Endothelial cell (in vitro differentiated cells): ENCODE measurements around the gene RPRD1B. TPM values are rescaled to one million over a fixed set of nuclear protein-coding genes. Genes with fewer than 3 reads are reported as not detected.
"Not testable (repeated sequence)": the region's sequence is repeated elsewhere in the genome, so short reads cannot be mapped to it uniquely, and the experiment has no call there.

Experiments used
- DNase-seq: peaks from one replicate; pipeline ENCODE4 v3.0.0; 2021; ENCODE audit warnings: low spot score
- H3K27ac Mint-ChIP-seq: one replicate; pipeline ENCODE4 v1.8.0; 2021; ENCODE audit warnings: mixed read lengths, inconsistent platforms; ENCODE audit not compliant: unreplicated experiment
- H3K27me3 Mint-ChIP-seq: one replicate; pipeline ENCODE4 v1.8.0; 2021; ENCODE audit warnings: mild to moderate bottlenecking, moderate library complexity, mixed read lengths, inconsistent platforms; ENCODE audit not compliant: unreplicated experiment
- H3K36me3 Mint-ChIP-seq: one replicate; pipeline ENCODE4 v1.8.0; 2021; ENCODE audit warnings: mild to moderate bottlenecking, low read depth, mixed read lengths, inconsistent platforms; ENCODE audit not compliant: unreplicated experiment
- H3K4me1 Mint-ChIP-seq: one replicate; pipeline ENCODE4 v1.8.0; 2021; ENCODE audit warnings: mild to moderate bottlenecking, mixed read lengths, inconsistent platforms; ENCODE audit not compliant: unreplicated experiment
- H3K4me3 Mint-ChIP-seq: one replicate; pipeline ENCODE4 v1.8.0; 2021; ENCODE audit warnings: mild to moderate bottlenecking, mixed read lengths, inconsistent platforms; ENCODE audit not compliant: unreplicated experiment
- H3K9me3 Mint-ChIP-seq: one replicate; pipeline ENCODE4 v1.8.0; 2021; ENCODE audit warnings: mixed read lengths, inconsistent platforms; ENCODE audit not compliant: unreplicated experiment
- total RNA-seq: library from RNA; stranded (reverse); fragmentation: NEBNext Ultra II Directional; extraction: Animal tissue kit (Norgen Biotek cat#: 25700); gene quantifications from one replicate; pipeline ENCODE4 v1.2.1, GENCODE V29; 2021; ENCODE audit not compliant: unreplicated experiment
- TF ChIP-seq, protein P1 (sequence below): fragments of 200-600 bp; sonication (generic); IDR thresholded peaks from one replicate; pipeline ENCODE4 v1.5.0; 2021; ENCODE audit warnings: antibody characterized with exemption; ENCODE audit not compliant: unreplicated experiment

RPRD1B gene
- total RNA-seq, 1 donor from 2014 or later = 24.1 TPM

DNA sequence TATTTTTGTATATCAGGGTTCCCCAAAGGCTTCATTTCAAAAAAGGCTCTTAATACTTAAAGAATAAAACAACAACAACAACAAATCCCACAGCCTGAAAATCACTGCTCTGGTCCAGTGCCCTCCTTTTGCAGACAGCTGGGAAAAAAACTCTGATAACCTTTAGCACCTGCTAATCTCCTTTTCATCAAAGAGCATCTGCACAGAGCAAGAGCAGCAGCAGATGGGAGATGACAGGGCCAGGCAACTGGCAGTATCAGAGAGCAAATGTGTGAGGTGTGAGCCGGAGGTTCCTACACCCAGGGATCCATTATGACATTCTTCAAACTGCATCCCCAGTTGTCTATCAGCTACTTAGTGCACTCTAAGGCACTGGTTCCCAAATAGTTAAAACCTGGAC, 26.0 kb upstream of the RPRD1B start:
- Mint-ChIP-seq H3K27me3 (no peaks in the 10 kb centered on the region), H3K36me3 (peaks cover 12% of the 10 kb centered on the region), H3K4me1 (peaks cover 9% of the 10 kb centered on the region), H3K4me3 (no peak overlapping the region), H3K27ac (no peak overlapping the region), H3K9me3 (no peaks in the 10 kb centered on the region)
- no peak for DNase-seq
- TF ChIP-seq, protein P1, sequence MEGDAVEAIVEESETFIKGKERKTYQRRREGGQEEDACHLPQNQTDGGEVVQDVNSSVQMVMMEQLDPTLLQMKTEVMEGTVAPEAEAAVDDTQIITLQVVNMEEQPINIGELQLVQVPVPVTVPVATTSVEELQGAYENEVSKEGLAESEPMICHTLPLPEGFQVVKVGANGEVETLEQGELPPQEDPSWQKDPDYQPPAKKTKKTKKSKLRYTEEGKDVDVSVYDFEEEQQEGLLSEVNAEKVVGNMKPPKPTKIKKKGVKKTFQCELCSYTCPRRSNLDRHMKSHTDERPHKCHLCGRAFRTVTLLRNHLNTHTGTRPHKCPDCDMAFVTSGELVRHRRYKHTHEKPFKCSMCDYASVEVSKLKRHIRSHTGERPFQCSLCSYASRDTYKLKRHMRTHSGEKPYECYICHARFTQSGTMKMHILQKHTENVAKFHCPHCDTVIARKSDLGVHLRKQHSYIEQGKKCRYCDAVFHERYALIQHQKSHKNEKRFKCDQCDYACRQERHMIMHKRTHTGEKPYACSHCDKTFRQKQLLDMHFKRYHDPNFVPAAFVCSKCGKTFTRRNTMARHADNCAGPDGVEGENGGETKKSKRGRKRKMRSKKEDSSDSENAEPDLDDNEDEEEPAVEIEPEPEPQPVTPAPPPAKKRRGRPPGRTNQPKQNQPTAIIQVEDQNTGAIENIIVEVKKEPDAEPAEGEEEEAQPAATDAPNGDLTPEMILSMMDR = no peak

DNA sequence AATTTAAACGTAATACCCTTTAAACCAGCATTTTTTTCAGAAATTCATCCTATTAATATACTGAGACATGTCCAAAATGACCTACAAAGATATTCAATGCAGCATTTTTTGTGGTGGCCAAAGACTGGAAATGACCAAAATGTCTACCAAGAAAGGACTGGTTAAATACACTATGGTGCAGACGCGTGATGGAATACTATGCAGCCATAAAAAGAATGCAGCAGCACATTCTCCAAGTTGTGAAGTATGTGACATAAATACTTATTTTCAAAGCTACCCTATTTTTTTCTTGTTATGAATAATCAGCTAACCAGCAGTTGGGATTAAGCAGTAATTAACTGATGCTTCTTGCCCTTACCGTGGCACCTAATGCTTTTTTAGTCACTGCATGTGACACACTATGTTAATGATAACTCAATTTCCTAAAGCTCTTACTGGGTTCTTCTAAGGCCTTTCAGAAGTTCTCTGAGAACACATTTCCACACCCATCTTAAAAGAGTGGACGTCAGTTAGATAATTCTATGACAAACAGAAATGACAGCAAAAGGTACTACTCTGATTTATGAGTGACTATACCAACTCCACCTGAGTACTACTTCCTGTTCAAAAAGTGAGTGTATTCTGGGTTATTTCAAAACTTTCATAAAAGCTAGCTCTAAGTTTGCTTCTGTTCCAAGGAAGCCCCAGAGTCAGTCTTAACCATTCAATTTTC, 25.2 kb upstream of the RPRD1B start:
- Mint-ChIP-seq H3K4me3 (no peak overlapping the region), H3K9me3 (no peaks in the 10 kb centered on the region), H3K27ac (no peak overlapping the region), H3K4me1 (peaks cover 15% of the 10 kb centered on the region), H3K36me3 (peaks cover 17% of the 10 kb centered on the region), H3K27me3 (no peaks in the 10 kb centered on the region)
- TF ChIP-seq, protein P1 = no peak
- no peak for DNase-seq

DNA sequence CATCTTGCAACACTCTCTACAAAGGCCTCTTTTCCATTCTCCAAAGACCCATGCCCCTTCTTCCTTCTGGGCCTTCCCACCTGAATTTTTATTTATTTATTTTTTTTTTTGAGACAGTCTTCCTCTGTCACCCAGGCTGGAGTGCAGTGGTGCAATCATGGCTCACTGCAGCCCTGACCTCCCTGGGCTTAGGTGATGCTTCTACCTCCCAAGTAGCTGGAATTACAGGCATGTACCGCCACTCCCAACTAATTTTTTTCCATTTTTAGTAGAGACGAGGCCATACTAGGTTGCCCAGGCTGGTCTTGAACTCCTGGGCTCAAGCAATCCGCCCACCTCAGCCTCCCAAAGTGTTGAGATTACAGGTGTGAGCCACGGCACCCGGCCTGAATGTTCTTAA, 24.1 kb upstream of the RPRD1B start:
- H3K27ac Mint-ChIP-seq, H3K4me3 Mint-ChIP-seq, DNase-seq, H3K9me3 Mint-ChIP-seq, H3K27me3 Mint-ChIP-seq: not testable (repeated sequence)
- peaks cover 26% of the 10 kb centered on the region for H3K4me1 Mint-ChIP-seq
- H3K36me3 Mint-ChIP-seq = peaks cover 25% of the 10 kb centered on the region

DNA sequence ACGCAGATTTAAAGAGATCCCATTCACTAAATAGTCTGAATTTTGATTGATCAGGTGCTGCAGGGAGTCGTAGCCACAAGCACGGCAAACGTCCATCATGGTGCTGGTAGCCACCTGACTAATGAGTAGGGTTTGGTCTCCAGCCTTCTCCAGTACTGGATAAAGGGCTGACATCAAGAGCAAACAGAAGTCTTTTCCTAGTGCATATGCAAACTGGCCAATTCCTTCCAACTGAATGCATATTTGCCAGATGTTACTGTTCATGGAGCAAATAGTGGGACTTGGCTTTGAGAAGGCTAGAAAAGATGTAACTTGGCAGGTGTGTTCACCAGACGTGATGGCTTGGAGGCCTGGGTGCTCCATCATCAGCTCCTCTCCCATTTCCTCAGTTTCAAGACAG, 21.9 kb upstream of the RPRD1B start:
- peaks cover 4% of the 10 kb centered on the region for H3K27me3 Mint-ChIP-seq
- no peak for DNase-seq
- no peak overlapping the region for H3K27ac Mint-ChIP-seq
- H3K4me3 Mint-ChIP-seq = peak overlapping the region; percentile 53
- no peaks in the 10 kb centered on the region for H3K9me3 Mint-ChIP-seq
- TF ChIP-seq, protein P1 = no peak
- H3K36me3 Mint-ChIP-seq = peaks cover 42% of the 10 kb centered on the region
- peaks cover 23% of the 10 kb centered on the region for H3K4me1 Mint-ChIP-seq

DNA sequence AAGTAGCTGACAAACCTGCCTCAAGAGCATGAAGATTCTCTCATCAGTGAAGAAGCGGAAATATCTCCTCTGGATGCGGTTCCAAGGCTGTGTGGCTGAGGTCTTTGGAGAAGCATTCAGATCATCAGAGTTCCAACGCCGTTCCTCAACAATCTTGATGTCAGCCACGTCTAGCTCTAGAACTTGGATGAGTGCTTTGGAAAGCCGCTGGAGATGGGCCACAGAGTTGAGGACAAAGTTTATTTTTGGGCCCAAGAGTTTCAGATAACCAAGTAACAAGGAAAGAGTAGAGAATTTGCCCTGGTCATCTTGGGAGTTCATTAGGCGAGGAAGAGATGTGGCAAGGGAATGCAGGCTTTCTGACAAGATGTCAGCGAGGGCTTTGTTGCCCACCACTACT, 21.2 kb upstream of the RPRD1B start:
- Mint-ChIP-seq H3K27ac (no peak overlapping the region), H3K4me3 (peak overlapping the region; percentile 53), H3K36me3 (peaks cover 48% of the 10 kb centered on the region), H3K9me3 (no peaks in the 10 kb centered on the region), H3K4me1 (peaks cover 23% of the 10 kb centered on the region), H3K27me3 (peaks cover 5% of the 10 kb centered on the region)
- no peak for DNase-seq
- TF ChIP-seq, protein P1 = no peak
